HepG2 (cell line): ENCODE measurements around the gene B4GALT5. TPM values are rescaled to one million over a fixed set of nuclear protein-coding genes. Genes with fewer than 3 reads are reported as not detected.

Source experiments
- BRCA1 ChIP-seq: sonication (generic); formaldehyde crosslinking; IDR thresholded peaks from 2 replicates; pipeline ENCODE4 v1.4.0; 2020; ENCODE audit warnings: missing genetic modification reagents
- CEBPB ChIP-seq: IDR thresholded peaks from 2 replicates; pipeline ENCODE4 v1.6.1; 2011; ENCODE audit warnings: low read depth, low read length, improper control_type of control experiment, borderline replicate concordance
- EEA1 ChIP-seq: sonication (generic); formaldehyde crosslinking; IDR thresholded peaks from 2 replicates; pipeline ENCODE4 v1.5.1; 2020; ENCODE audit warnings: mild to moderate bottlenecking, missing genetic modification reagents, borderline replicate concordance
- HOXD1 ChIP-seq: sonication (generic); formaldehyde crosslinking; IDR thresholded peaks from 2 replicates; pipeline ENCODE4 v1.5.0; 2020; ENCODE audit warnings: missing genetic modification reagents
- MED8 ChIP-seq: sonication (generic); formaldehyde crosslinking; IDR thresholded peaks from 2 replicates; pipeline ENCODE4 v1.8.1; 2023; ENCODE audit warnings: mild to moderate bottlenecking, missing genetic modification reagents; ENCODE audit not compliant: insufficient replicate concordance
- NFKB2 ChIP-seq: sonication (generic); formaldehyde crosslinking; IDR thresholded peaks from 2 replicates; pipeline ENCODE4 v1.4.0; 2020; ENCODE audit warnings: missing genetic modification reagents, borderline replicate concordance
- PPARG ChIP-seq: conservative IDR thresholded peaks from 2 replicates; pipeline ENCODE4 v1.6.1; 2016; ENCODE audit warnings: missing biosample characterization, missing genetic modification reagents
- RBM39 ChIP-seq: fragments of 200-400 bp; formaldehyde crosslinking; IDR thresholded peaks from one replicate; pipeline ENCODE4 v1.6.1; 2018; ENCODE audit warnings: antibody characterized with exemption, mild to moderate bottlenecking, low read depth, low read length; ENCODE audit not compliant: poor library complexity, severe bottlenecking
- SKI ChIP-seq: fragments of 450-650 bp; IDR thresholded peaks from one replicate; pipeline ENCODE4 v1.6.1; 2018; ENCODE audit warnings: mild to moderate bottlenecking; ENCODE audit not compliant: partially characterized antibody
- TEAD3 ChIP-seq: optimal IDR thresholded peaks from 2 replicates; pipeline ENCODE3; 2016; ENCODE audit warnings: borderline replicate concordance
- ZFP36L2 ChIP-seq: sonication (generic); formaldehyde crosslinking; IDR thresholded peaks from 2 replicates; pipeline ENCODE4 v1.4.0; 2020; ENCODE audit warnings: missing genetic modification reagents
- ZNF207 ChIP-seq: fragments of 450-650 bp; IDR thresholded peaks from 2 replicates; pipeline ENCODE4 v1.6.1; 2016; ENCODE audit warnings: antibody characterized with exemption, borderline replicate concordance
- ZNF333 ChIP-seq: sonication (generic); formaldehyde crosslinking; IDR thresholded peaks from 2 replicates; pipeline ENCODE4 v1.4.0; 2020; ENCODE audit warnings: mild to moderate bottlenecking, missing genetic modification reagents, borderline replicate concordance
- ZNF430 ChIP-seq: sonication (generic); formaldehyde crosslinking; IDR thresholded peaks from 2 replicates; pipeline ENCODE4 v1.9.0; 2021; ENCODE audit warnings: mild to moderate bottlenecking, missing genetic modification reagents
- ZNF644 ChIP-seq: IDR thresholded peaks from 2 replicates; pipeline ENCODE4 v1.6.1; 2016; ENCODE audit warnings: low read depth
- ZNF773 ChIP-seq: sonication (generic); formaldehyde crosslinking; IDR thresholded peaks from 2 replicates; pipeline ENCODE4 v1.4.0; 2020; ENCODE audit warnings: missing genetic modification reagents, borderline replicate concordance
- ZNF878 ChIP-seq: sonication (generic); formaldehyde crosslinking; IDR thresholded peaks from 2 replicates; pipeline ENCODE4 v1.8.1; 2023; ENCODE audit warnings: mild to moderate bottlenecking, missing genetic modification reagents, moderate library complexity
- polyA plus RNA-seq, 8 experiments: library from polyadenylated mRNA; depleted of rRNA in 3 of 8; stranded (reverse) in 7 of 8; unstranded in 1 of 8; fragments of >200 nt; fragmentation: Illumina TruSeq in 4 of 8; extraction: Trizol in 4 of 8; gene quantifications; 2 replicates each; pipeline versions ENCODE4 v1.2.1 to v1.2.3, GENCODE V29; 2011 to 2016; ENCODE audit warnings: low read depth in 4 of 8, missing spikeins in 1 of 8, mixed read lengths in 1 of 8; ENCODE audit not compliant: insufficient read depth in 1 of 8
- total RNA-seq, 5 experiments: library from RNA; depleted of rRNA; stranded (reverse); fragments of >200 nt; fragmentation: Illumina TruSeq; extraction: Trizol; gene quantifications; 2 replicates each; pipeline ENCODE4 v1.2.3, GENCODE V29; 2016; ENCODE audit warnings: low read depth in 1 of 5
- TF ChIP-seq, protein P1 (sequence below), 2 experiments: IDR thresholded peaks; 2 replicates each; pipeline ENCODE4 v1.6.1; 2011 to 2012; ENCODE audit warnings: low read length in 2 of 2, borderline replicate concordance in 1 of 2, low read depth in 1 of 2, mild to moderate bottlenecking in 1 of 2, moderate library complexity in 1 of 2
- TF ChIP-seq, protein P2 (sequence below): sonication (generic); formaldehyde crosslinking; IDR thresholded peaks from 2 replicates; pipeline ENCODE4 v1.5.1; 2020; ENCODE audit warnings: mild to moderate bottlenecking, missing genetic modification reagents, moderate library complexity
- TF ChIP-seq, protein P3 (sequence below): sonication (generic); formaldehyde crosslinking; IDR thresholded peaks from 2 replicates; pipeline ENCODE4 v1.5.1; 2020; ENCODE audit warnings: mild to moderate bottlenecking, missing genetic modification reagents, borderline replicate concordance
- TF ChIP-seq, protein P4 (sequence below): sonication (generic); formaldehyde crosslinking; IDR thresholded peaks from 2 replicates; pipeline ENCODE4 v1.4.0; 2020; ENCODE audit warnings: mild to moderate bottlenecking, missing genetic modification reagents, borderline replicate concordance

The B4GALT5 gene
- total and polyA plus RNA-seq, 2 of the 13 experiments (the other 11 are each of a cell fraction or from before 2014, with no cell fraction given), result 27.3 to 30.9 TPM

DNA sequence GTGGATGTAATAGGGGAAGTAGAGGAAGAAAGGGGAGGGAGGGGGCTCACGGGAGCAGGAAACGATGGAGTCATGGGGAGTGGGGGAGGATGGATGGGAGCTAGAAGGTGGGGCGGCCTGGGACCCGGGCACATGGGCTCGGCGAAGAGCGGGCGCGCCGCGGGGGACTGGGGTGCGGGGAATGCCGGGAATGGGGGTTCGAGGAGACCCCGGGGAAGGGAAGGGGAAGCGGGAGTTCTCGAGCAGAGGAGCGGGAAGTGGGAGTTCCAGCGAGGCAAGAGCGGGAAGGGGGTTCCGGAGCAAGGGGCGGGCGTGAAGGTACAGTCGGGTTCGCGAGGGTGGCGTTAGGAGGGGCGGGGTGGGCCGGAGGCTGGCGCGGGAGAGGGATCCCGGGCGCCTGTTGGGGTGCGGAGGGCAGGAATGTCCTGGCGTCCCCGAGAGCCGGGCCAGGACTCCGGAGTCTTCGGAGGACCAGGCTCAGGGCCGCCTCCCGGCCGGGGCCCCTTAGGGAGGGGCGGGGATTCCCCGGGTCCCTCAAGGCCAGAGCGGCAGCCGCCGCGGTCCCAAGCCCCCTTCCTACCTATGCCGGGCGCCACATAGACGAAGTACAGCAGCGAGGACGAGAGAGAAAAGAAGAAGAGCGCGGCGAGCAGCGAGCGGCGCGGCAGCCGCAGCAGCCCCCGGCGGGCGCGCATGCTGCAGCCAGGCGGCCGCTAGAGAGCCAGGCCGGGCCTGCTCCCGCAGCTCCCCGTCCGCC is 504 bp downstream of the B4GALT5 start (continued):
- TF ChIP-seq, protein P1, sequence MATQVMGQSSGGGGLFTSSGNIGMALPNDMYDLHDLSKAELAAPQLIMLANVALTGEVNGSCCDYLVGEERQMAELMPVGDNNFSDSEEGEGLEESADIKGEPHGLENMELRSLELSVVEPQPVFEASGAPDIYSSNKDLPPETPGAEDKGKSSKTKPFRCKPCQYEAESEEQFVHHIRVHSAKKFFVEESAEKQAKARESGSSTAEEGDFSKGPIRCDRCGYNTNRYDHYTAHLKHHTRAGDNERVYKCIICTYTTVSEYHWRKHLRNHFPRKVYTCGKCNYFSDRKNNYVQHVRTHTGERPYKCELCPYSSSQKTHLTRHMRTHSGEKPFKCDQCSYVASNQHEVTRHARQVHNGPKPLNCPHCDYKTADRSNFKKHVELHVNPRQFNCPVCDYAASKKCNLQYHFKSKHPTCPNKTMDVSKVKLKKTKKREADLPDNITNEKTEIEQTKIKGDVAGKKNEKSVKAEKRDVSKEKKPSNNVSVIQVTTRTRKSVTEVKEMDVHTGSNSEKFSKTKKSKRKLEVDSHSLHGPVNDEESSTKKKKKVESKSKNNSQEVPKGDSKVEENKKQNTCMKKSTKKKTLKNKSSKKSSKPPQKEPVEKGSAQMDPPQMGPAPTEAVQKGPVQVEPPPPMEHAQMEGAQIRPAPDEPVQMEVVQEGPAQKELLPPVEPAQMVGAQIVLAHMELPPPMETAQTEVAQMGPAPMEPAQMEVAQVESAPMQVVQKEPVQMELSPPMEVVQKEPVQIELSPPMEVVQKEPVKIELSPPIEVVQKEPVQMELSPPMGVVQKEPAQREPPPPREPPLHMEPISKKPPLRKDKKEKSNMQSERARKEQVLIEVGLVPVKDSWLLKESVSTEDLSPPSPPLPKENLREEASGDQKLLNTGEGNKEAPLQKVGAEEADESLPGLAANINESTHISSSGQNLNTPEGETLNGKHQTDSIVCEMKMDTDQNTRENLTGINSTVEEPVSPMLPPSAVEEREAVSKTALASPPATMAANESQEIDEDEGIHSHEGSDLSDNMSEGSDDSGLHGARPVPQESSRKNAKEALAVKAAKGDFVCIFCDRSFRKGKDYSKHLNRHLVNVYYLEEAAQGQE (IDR thresholded peaks at IDR 0.05; ENCODE audit: borderline replicate concordance in 1 of 2, low read depth in 1 of 2, low read length in 2 of 2), result no peak
- TF ChIP-seq ZNF878 (CRISPR knock-in tag) (no peak), EEA1 (CRISPR knock-in tag) (peak; percentile 89; the same call in 1 of the 2 replicates), BRCA1 (CRISPR knock-in tag) (0 out of 2 replicates have a peak, but pooled peaks have one; percentile 26), ZNF207 (no peak), ZNF644 (CRISPR knock-in tag) (no peak), TEAD3 (CRISPR knock-in tag) (no peak), NFKB2 (CRISPR knock-in tag) (peak; percentile 73; the same call in 1 of the 2 replicates), ZNF430 (CRISPR knock-in tag) (peak; percentile 88; the same call in 1 of the 2 replicates), RBM39 (peak; percentile 80), PPARG (CRISPR knock-in tag) (0 out of 2 replicates have a peak, but pooled peaks have one; percentile 19), ZNF333 (CRISPR knock-in tag) (0 out of 2 replicates have a peak, but pooled peaks have one; percentile 84), CEBPB (no peak), SKI (no peak), MED8 (no peak), ZNF773 (peak; percentile 89; the same call in 1 of the 2 replicates), ZFP36L2 (CRISPR knock-in tag) (no peak), HOXD1 (CRISPR knock-in tag) (peak; percentile 55; the same call in 1 of the 2 replicates)
- TF ChIP-seq, protein P2, sequence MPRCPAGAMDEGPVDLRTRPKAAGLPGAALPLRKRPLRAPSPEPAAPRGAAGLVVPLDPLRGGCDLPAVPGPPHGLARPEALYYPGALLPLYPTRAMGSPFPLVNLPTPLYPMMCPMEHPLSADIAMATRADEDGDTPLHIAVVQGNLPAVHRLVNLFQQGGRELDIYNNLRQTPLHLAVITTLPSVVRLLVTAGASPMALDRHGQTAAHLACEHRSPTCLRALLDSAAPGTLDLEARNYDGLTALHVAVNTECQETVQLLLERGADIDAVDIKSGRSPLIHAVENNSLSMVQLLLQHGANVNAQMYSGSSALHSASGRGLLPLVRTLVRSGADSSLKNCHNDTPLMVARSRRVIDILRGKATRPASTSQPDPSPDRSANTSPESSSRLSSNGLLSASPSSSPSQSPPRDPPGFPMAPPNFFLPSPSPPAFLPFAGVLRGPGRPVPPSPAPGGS (CRISPR knock-in tag), result 0 out of 2 replicates have a peak, but pooled peaks have one; percentile 9
- TF ChIP-seq, protein P3, sequence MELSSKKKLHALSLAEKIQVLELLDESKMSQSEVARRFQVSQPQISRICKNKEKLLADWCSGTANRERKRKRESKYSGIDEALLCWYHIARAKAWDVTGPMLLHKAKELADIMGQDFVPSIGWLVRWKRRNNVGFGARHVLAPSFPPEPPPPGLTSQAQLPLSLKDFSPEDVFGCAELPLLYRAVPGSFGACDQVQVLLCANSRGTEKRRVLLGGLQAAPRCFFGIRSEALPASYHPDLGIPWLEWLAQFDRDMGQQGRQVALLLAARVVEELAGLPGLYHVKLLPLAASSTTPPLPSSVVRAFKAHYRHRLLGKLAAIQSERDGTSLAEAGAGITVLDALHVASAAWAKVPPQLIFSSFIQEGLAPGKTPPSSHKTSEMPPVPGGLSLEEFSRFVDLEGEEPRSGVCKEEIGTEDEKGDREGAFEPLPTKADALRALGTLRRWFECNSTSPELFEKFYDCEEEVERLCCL, result 0 out of 2 replicates have a peak, but pooled peaks have one; percentile 62
- TF ChIP-seq, protein P4, sequence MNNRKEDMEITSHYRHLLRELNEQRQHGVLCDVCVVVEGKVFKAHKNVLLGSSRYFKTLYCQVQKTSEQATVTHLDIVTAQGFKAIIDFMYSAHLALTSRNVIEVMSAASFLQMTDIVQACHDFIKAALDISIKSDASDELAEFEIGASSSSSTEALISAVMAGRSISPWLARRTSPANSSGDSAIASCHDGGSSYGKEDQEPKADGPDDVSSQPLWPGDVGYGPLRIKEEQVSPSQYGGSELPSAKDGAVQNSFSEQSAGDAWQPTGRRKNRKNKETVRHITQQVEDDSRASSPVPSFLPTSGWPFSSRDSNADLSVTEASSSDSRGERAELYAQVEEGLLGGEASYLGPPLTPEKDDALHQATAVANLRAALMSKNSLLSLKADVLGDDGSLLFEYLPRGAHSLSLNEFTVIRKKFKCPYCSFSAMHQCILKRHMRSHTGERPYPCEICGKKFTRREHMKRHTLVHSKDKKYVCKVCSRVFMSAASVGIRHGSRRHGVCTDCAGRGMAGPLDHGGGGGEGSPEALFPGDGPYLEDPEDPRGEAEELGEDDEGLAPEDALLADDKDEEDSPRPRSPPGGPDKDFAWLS (CRISPR knock-in tag), result no peak
